ENCODE measurements around the gene TUBB6. TPM values are rescaled to one million over a fixed set of nuclear protein-coding genes. Genes with fewer than 3 reads are reported as not detected.

TUBB6 gene
- total RNA-seq, 4 donors from 2014 or later, result 245 to 506 (median 331) TPM

- Histone ChIP-seq H3K4me1 (peaks cover 0 to 47% (median 29%) of the 10 kb centered on the region in 4 donors), H3K36me3 (peaks cover 0 to 30% (median under 1%) of the 10 kb centered on the region in 3 donors), H3K27me3 (no peaks in the 10 kb centered on the region), H3K9me3 (no peaks in the 10 kb centered on the region), H3K4me3 (no peak overlapping the region), H3K27ac (peak overlapping the region in 1 of 4 donors; percentile 32)
- no peak for DNase-seq (ENCODE audit: low spot score in 2 of 2)
- TF ChIP-seq EP300 (IDR thresholded peaks at IDR 0.05), result no peak
- TF ChIP-seq POLR2A (IDR thresholded peaks at IDR 0.05), result no peak
- TF ChIP-seq CTCF (IDR thresholded peaks at IDR 0.05), result no peak
- WGBS, 2 donors, result 82 to 86% methylated on average over 2 of the region's 2 CpGs
Observed at GRCh38 chr18:12371590-12371989, 63.5 kb downstream of the TUBB6 start.

GRCh38 chr18:12372406-12372805 lies 64.4 kb downstream of the TUBB6 start:
- Histone ChIP-seq H3K27ac (peak overlapping the region in 1 of 4 donors; percentile 5), H3K9me3 (no peaks in the 10 kb centered on the region)
- WGBS, 2 donors, result 27 to 42% methylated on average over 3 of the region's 3 CpGs

GRCh38 chr18:12373116-12373770 lies 65.2 kb downstream of the TUBB6 start:
- Histone ChIP-seq H3K9me3 (no peaks in the 10 kb centered on the region), H3K27ac (peak overlapping the region in 2 of 4 donors; percentile 13 to 20), H3K36me3 (peaks cover 0 to 14% (median 0%) of the 10 kb centered on the region in 3 donors), H3K4me3 (no peak overlapping the region), H3K27me3 (no peaks in the 10 kb centered on the region), H3K4me1 (peaks cover 0 to 52% (median 31%) of the 10 kb centered on the region in 4 donors)
- TF ChIP-seq POLR2A (IDR thresholded peaks at IDR 0.05) (no peak), CTCF (IDR thresholded peaks at IDR 0.05) (no peak), EP300 (IDR thresholded peaks at IDR 0.05) (no peak)
- WGBS, 2 donors, result 61 to 62% methylated on average over 4 of the region's 4 CpGs
- no peak for DNase-seq (ENCODE audit: low spot score in 2 of 2)

More at GRCh38 chr18:12372406-12372805, 64.4 kb downstream of the TUBB6 start:
- Histone ChIP-seq H3K4me3 (no peak overlapping the region), H3K4me1 (peaks cover 0 to 47% (median 29%) of the 10 kb centered on the region in 4 donors), H3K27me3 (no peaks in the 10 kb centered on the region), H3K36me3 (peaks cover 0 to 22% (median 0%) of the 10 kb centered on the region in 3 donors)
- DNase-seq (ENCODE audit: low spot score in 2 of 2), result no peak
- no peak for TF ChIP-seq EP300 (IDR thresholded peaks at IDR 0.05)
- no peak for TF ChIP-seq CTCF (IDR thresholded peaks at IDR 0.05)
- TF ChIP-seq POLR2A (IDR thresholded peaks at IDR 0.05), result no peak

GRCh38 chr18:12373771-12374116 lies 65.7 kb downstream of the TUBB6 start:
- H3K27ac ChIP-seq, result peak overlapping the region in 1 of 4 donors; percentile 13
- no peak for DNase-seq (ENCODE audit: low spot score in 2 of 2)
- no peaks in the 10 kb centered on the region for H3K9me3 ChIP-seq
- peaks cover 0 to 9% (median 0%) of the 10 kb centered on the region in 3 donors for H3K36me3 ChIP-seq
- H3K4me3 ChIP-seq, result no peak overlapping the region
- peaks cover 0 to 52% (median 31%) of the 10 kb centered on the region in 4 donors for H3K4me1 ChIP-seq
- H3K27me3 ChIP-seq, result no peaks in the 10 kb centered on the region
- TF ChIP-seq POLR2A (IDR thresholded peaks at IDR 0.05) (no peak), EP300 (IDR thresholded peaks at IDR 0.05) (no peak), CTCF (IDR thresholded peaks at IDR 0.05) (no peak)
- 68 to 70% methylated on average over 2 of the region's 2 CpGs for WGBS, 2 donors

- Histone ChIP-seq H3K4me3 (no peak overlapping the region), H3K9me3 (no peaks in the 10 kb centered on the region), H3K36me3 (peaks cover 0 to 2% (median 0%) of the 10 kb centered on the region in 3 donors), H3K27ac (no peak overlapping the region), H3K4me1 (peaks cover 0 to 52% (median 31%) of the 10 kb centered on the region in 4 donors), H3K27me3 (no peaks in the 10 kb centered on the region)
- DNase-seq (ENCODE audit: low spot score in 2 of 2), result no peak
- WGBS, 2 donors, result 90 to 95% methylated on average over 6 of the region's 6 CpGs
- TF ChIP-seq POLR2A (IDR thresholded peaks at IDR 0.05) (no peak), EP300 (IDR thresholded peaks at IDR 0.05) (no peak), CTCF (IDR thresholded peaks at IDR 0.05) (no peak)
Observed at GRCh38 chr18:12374401-12374800, 66.4 kb downstream of the TUBB6 start.
